ENCODE results near the gene DCAF8L2.
"Not testable (repeated sequence)": the region's sequence is repeated elsewhere in the genome, so short reads cannot be mapped to it uniquely, and the experiment has no call there.

Gene DCAF8L2

GRCh38 chrX:27679281-27679680 is 89.1 kb downstream of the DCAF8L2 start:
- no peak for DNase-seq (ENCODE audit: low read depth)

- no peak for DNase-seq (ENCODE audit: low read depth)
Observed at GRCh38 chrX:27680726-27681125, 90.6 kb downstream of the DCAF8L2 start.

- DNase-seq (ENCODE audit: low read depth), result not testable (repeated sequence)
Observed at GRCh38 chrX:27683566-27684208, 93.5 kb downstream of the DCAF8L2 start.

GRCh38 chrX:27694667-27695066 is 104.5 kb downstream of the DCAF8L2 start:
- no peak for DNase-seq (ENCODE audit: low read depth)

- no peak for DNase-seq (ENCODE audit: low read depth)
Observed at GRCh38 chrX:27706526-27706925, 116.4 kb downstream of the DCAF8L2 start.

- DNase-seq (ENCODE audit: low read depth), result no peak
Observed at GRCh38 chrX:27715610-27716009, 125.5 kb downstream of the DCAF8L2 start.

GRCh38 chrX:27728291-27728690 is 138.1 kb downstream of the DCAF8L2 start:
- DNase-seq (ENCODE audit: low read depth), result no peak

GRCh38 chrX:27731962-27732361 is 141.8 kb downstream of the DCAF8L2 start:
- no peak for DNase-seq (ENCODE audit: low read depth)

GRCh38 chrX:27735914-27736313 is 145.8 kb downstream of the DCAF8L2 start:
- no peak for DNase-seq (ENCODE audit: low read depth)

- DNase-seq (ENCODE audit: low read depth), result no peak
Observed at GRCh38 chrX:27740933-27741332, 150.8 kb downstream of the DCAF8L2 start.

- DNase-seq (ENCODE audit: low read depth), result not testable (repeated sequence)
Observed at GRCh38 chrX:27743521-27743920, 153.4 kb downstream of the DCAF8L2 start.

- no peak for DNase-seq (ENCODE audit: low read depth)
Observed at GRCh38 chrX:27746516-27746915, 156.4 kb downstream of the DCAF8L2 start.

- DNase-seq (ENCODE audit: low read depth), result not testable (repeated sequence)
Observed at GRCh38 chrX:27750298-27750697, 160.2 kb downstream of the DCAF8L2 start.

- no peak for DNase-seq (ENCODE audit: low read depth)
Observed at GRCh38 chrX:27751976-27752375, 161.8 kb downstream of the DCAF8L2 start.

GRCh38 chrX:27765718-27766117 is 175.6 kb downstream of the DCAF8L2 start:
- no peak for DNase-seq (ENCODE audit: low read depth)

GRCh38 chrX:27767387-27767786 is 177.2 kb downstream of the DCAF8L2 start:
- DNase-seq (ENCODE audit: low read depth), result no peak

- no peak for DNase-seq (ENCODE audit: low read depth)
Observed at GRCh38 chrX:27775984-27776383, 185.8 kb downstream of the DCAF8L2 start.

GRCh38 chrX:27796640-27797257 is 206.6 kb downstream of the DCAF8L2 start:
- no peak for DNase-seq (ENCODE audit: low read depth)

GRCh38 chrX:27797575-27797974 is 207.4 kb downstream of the DCAF8L2 start:
- DNase-seq (ENCODE audit: low read depth), result no peak
